PC-9 (cell line): ENCODE data around the gene TIAM2. TPM values are rescaled to one million over a fixed set of nuclear protein-coding genes. Genes with fewer than 3 reads are reported as not detected.

Experiments
- BruUV-seq: library from RNA; stranded (reverse); fragments of 400-500 nt; replicated peaks from 2 replicates; lab custom pipeline; 2021; lab: Mats Ljungman, UMichigan
- CTCF ChIA-PET: fragments of 300-600 bp; sonication (Branson Sonifier 250); formaldehyde crosslinking; loops from one replicate; lab custom pipeline; 2022; ENCODE audit warnings: antibody characterized with exemption; lab: Charles Lee
- POLR2A ChIA-PET: fragments of 300-600 bp; sonication (Branson Sonifier 250); formaldehyde crosslinking; loops from one replicate; lab custom pipeline; 2022; ENCODE audit warnings: antibody characterized with exemption; ENCODE audit not compliant: unreplicated experiment; lab: Charles Lee
- DNase-seq, 2 experiments: peaks; one replicate each; pipeline versions ENCODE4 v3.0.0 to v3.0.0-alpha.2; 2015 to 2022; ENCODE audit warnings: mixed read lengths in 1 of 2
- H2AFZ ChIP-seq: fragments of 200-600 bp; sonication (generic); 2 replicates; pipeline ENCODE4 v1.8.1; 2017; ENCODE audit warnings: antibody characterized with exemption
- H3F3A ChIP-seq: fragments of 200-600 bp; sonication (generic); 2 replicates; pipeline ENCODE4 v1.8.1; 2017; ENCODE audit warnings: antibody characterized with exemption, mild to moderate bottlenecking, low read depth; ENCODE audit not compliant: insufficient read depth
- H3K27ac ChIP-seq: fragments of 200-600 bp; sonication (generic); 2 replicates; pipeline ENCODE4 v1.6.1; 2016; ENCODE audit warnings: mixed run types
- H3K27me3 ChIP-seq: fragments of 200-600 bp; sonication (generic); 2 replicates; pipeline ENCODE4 v1.6.1; 2016; ENCODE audit warnings: low read depth, mixed run types; ENCODE audit not compliant: insufficient read depth
- H3K36me3 ChIP-seq: fragments of 200-600 bp; sonication (generic); 2 replicates; pipeline ENCODE4 v1.6.1; 2016; ENCODE audit warnings: low read depth, mixed run types
- H3K4me1 ChIP-seq: fragments of 200-600 bp; sonication (generic); replicated peaks from 2 replicates; pipeline ENCODE4 v1.6.1; 2016; ENCODE audit warnings: mixed run types; ENCODE audit not compliant: insufficient read depth
- H3K4me2 ChIP-seq: fragments of 200-600 bp; sonication (generic); 2 replicates; pipeline ENCODE4 v1.6.1; 2017; ENCODE audit warnings: mixed run types
- H3K4me3 ChIP-seq: fragments of 200-600 bp; sonication (generic); 2 replicates; pipeline ENCODE4 v1.6.1; 2016; ENCODE audit warnings: mixed run types
- H3K79me2 ChIP-seq: fragments of 200-600 bp; sonication (generic); 2 replicates; pipeline ENCODE4 v1.6.1; 2017; ENCODE audit warnings: low read depth, mixed run types
- H3K9me2 ChIP-seq: fragments of 200-600 bp; sonication (generic); 2 replicates; pipeline ENCODE4 v1.8.1; 2017; ENCODE audit warnings: mild to moderate bottlenecking; ENCODE audit not compliant: insufficient read depth
- H3K9me3 ChIP-seq: fragments of 200-600 bp; sonication (generic); 2 replicates; pipeline ENCODE4 v1.8.1; 2016; ENCODE audit warnings: low read depth; ENCODE audit not compliant: insufficient read depth
- H4K20me1 ChIP-seq: fragments of 200-600 bp; sonication (generic); 2 replicates; pipeline ENCODE4 v1.8.1; 2017; ENCODE audit not compliant: insufficient read depth
- CTCF ChIP-seq: fragments of 200-600 bp; sonication (generic); conservative IDR thresholded peaks from 2 replicates; pipeline ENCODE4 v1.6.1; 2017; ENCODE audit warnings: mixed run types, antibody characterized with exemption, mild to moderate bottlenecking, moderate library complexity
- EZH2 ChIP-seq: fragments of 200-600 bp; sonication (generic); IDR thresholded peaks from 2 replicates; pipeline ENCODE4 v1.8.0; 2017; ENCODE audit warnings: antibody characterized with exemption, low read depth
- intact Hi-C: fragments of 100-400 bp; cut with micrococcal nuclease; formaldehyde crosslinking; loops from one replicate; pipeline ENCODE4 v1.10.0; 2022; ENCODE audit not compliant: unreplicated experiment
- total RNA-seq: library from RNA; stranded (reverse); gene quantifications from 2 replicates; pipeline ENCODE4 v1.2.3, GENCODE V29; 2021

The TIAM2 gene
- total RNA-seq, 1 experiment from 2014 or later, result 11.4 TPM

DNA sequence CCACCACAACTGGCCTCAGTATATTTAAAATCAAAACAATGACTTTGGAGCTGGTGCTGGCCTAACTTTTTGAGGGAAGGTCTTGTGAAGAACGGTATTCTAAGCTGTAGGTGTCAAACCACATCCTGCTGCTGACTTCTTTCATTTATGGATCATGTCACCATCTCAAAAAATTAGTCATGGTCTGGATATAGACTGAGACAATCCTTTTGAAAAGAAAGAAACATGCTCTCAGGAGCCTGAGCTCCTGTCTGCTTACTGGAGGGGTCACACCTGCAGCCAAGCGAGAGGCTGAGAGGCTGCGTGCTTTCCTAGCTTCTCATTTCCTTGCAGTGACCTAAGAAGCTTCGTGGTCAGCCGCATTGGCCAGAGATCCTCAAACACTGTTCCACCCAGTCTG is 55.2 kb downstream of the TIAM2 start:
- TF ChIP-seq CTCF (no peak), EZH2 (no peak)
- no peaks in the 10 kb centered on the region for H3K9me2 ChIP-seq
- DNase-seq, result no peak
- H3K4me3 ChIP-seq, result no peak overlapping the region
- no peak overlapping the region for H3K27ac ChIP-seq
- no peaks in the 10 kb centered on the region for H3F3A ChIP-seq
- no peaks in the 10 kb centered on the region for H3K9me3 ChIP-seq
- H3K27me3 ChIP-seq, result no peaks in the 10 kb centered on the region
- H3K79me2 ChIP-seq, result no peaks in the 10 kb centered on the region
- no peaks in the 10 kb centered on the region for H3K36me3 ChIP-seq
- intact Hi-C loops, result no loop called here
- no TSS peak for BruUV-seq
- no peak overlapping the region for H3K4me2 ChIP-seq
- H4K20me1 ChIP-seq, result no peaks in the 10 kb centered on the region
- no peak overlapping the region for H2AFZ ChIP-seq
- no peaks in the 10 kb centered on the region for H3K4me1 ChIP-seq
- POLR2A ChIA-PET, result no interaction called here
- CTCF ChIA-PET, result no interaction called here

DNA sequence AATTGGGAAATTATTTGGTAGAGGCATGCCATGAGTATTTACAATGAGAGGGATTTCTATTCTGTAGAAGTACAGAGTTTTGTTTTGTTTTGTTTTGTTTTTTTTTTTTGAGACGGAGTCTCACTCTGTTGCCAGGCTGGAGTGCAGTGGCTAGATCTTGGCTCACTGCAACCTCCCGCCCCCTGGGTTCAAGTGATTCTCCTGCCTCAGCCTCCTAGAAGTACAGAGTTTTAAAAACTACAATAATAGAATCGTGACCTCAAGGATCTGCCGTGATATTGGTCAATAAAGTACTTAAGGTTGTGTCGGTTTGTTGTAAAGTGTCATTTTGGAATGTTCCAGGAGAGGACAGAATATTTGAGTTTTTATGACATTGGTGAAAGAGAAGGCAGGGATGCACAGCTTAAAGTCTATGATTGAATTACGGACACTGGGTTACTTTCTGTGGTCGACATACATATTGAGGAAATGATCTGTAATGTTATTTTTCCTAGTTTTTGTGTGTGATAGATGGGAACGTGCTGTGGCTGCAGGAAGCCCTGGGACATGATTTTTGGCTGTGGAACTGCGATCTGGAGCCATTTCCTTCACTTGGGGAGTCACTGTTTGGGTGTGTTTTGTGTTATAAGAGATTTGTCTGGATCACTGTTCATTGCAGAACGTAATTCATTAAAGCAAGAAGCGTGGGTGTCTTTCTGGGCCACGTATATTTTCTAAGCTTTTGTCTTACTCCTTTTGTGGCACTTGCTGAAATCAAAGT is 59.6 kb downstream of the TIAM2 start:
- H3K9me3 ChIP-seq, result no peaks in the 10 kb centered on the region
- POLR2A ChIA-PET, result no interaction called here
- H3F3A ChIP-seq, result no peaks in the 10 kb centered on the region
- H2AFZ ChIP-seq, result no peak overlapping the region
- intact Hi-C loops, result no loop called here
- H4K20me1 ChIP-seq, result no peaks in the 10 kb centered on the region
- H3K36me3 ChIP-seq, result no peaks in the 10 kb centered on the region
- H3K79me2 ChIP-seq, result no peaks in the 10 kb centered on the region
- DNase-seq, result no peak
- CTCF ChIA-PET, result no interaction called here
- no peak overlapping the region for H3K27ac ChIP-seq
- no peaks in the 10 kb centered on the region for H3K4me1 ChIP-seq
- no peak overlapping the region for H3K4me2 ChIP-seq
- TF ChIP-seq EZH2 (no peak), CTCF (no peak)
- BruUV-seq, result no TSS peak
- H3K27me3 ChIP-seq, result no peaks in the 10 kb centered on the region
- H3K4me3 ChIP-seq, result no peak overlapping the region
- no peaks in the 10 kb centered on the region for H3K9me2 ChIP-seq

GRCh38 chr6:155055729-155056128 is 60.6 kb downstream of the TIAM2 start:
- intact Hi-C loops, result no loop called here
- CTCF ChIA-PET, result no interaction called here
- H3K27ac ChIP-seq, result no peak overlapping the region
- no peak overlapping the region for H3K4me2 ChIP-seq
- H3K79me2 ChIP-seq, result no peaks in the 10 kb centered on the region
- no TSS peak for BruUV-seq
- no peak for TF ChIP-seq CTCF
- no peak for TF ChIP-seq EZH2
- H3K9me2 ChIP-seq, result no peaks in the 10 kb centered on the region
- no peaks in the 10 kb centered on the region for H3K27me3 ChIP-seq
- no peak overlapping the region for H2AFZ ChIP-seq
- H3K4me3 ChIP-seq, result no peak overlapping the region
- H4K20me1 ChIP-seq, result no peaks in the 10 kb centered on the region
- H3K9me3 ChIP-seq, result no peaks in the 10 kb centered on the region
- H3F3A ChIP-seq, result no peaks in the 10 kb centered on the region
- POLR2A ChIA-PET, result no interaction called here
- H3K36me3 ChIP-seq, result no peaks in the 10 kb centered on the region
- no peak for DNase-seq
- H3K4me1 ChIP-seq, result no peaks in the 10 kb centered on the region
